Activated gamma-delta T cell treated with anti-CD3 and anti-CD28 coated beads, Interleukin-2, amount 50 U/mL, for 16 hours (primary cell): ENCODE measurements around the gene IMPG1.
"Not testable (repeated sequence)": the region's sequence is repeated elsewhere in the genome, so short reads cannot be mapped to it uniquely, and the experiment has no call there.

Experiments used
- DNase-seq: peaks from one replicate; pipeline ENCODE4 v3.0.0-alpha.2; 2020; ENCODE audit warnings: low read depth

IMPG1 gene

DNA sequence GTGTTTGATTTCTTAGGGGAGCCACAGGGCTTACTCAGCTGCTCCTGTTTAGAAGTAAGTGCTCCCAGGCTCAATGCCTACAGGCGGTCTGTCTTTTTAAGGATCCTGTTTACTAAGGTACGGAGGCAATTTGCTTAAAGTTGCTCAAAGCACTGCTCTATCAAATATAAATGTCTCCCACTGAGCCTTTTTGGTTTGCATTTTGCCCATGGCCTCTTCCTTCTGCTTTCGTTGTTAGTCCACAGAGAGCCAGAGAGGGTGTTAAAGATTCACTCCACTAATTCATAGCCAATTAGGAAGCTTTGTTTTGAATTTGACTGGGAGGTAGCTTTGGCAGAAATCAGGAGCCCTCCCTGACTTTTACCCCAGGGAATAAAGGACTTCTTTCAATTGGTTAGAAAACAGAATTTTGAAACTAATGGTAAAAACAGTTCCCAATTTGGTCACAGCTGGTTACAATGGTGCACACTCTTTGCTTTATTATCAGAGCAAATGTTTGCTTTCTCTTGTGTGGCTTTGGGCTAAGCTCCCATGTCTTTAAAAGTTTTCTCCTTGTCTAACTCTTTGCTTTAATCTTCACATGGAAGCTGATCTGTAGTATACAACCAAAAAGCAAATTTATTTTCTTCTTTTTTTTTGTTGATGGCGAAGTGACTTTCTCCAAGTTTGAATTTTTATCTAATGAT, 126.2 kb downstream of the IMPG1 start:
- no peak for DNase-seq

- no peak for DNase-seq
Observed at GRCh38 chr6:75943381-75943780, 129.1 kb downstream of the IMPG1 start.

DNA sequence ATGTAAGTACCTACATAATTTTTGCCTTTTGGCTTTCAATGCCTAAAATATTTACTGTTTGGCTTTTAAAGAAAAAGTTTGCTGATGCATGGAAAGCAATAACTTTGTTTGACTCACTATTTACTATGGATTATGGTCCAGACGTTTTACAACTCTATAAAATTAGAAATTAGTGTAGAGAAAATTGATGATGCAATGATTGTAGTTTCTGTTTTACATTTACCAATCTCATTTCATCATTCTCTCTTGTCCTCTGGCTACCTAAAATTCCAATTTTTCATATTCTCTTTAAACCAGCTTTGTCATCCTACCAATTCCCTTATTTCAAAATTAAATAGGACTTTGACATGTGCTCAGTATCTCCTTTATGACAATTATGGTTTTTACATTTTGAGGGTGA, 131.0 kb downstream of the IMPG1 start:
- no peak for DNase-seq

DNA sequence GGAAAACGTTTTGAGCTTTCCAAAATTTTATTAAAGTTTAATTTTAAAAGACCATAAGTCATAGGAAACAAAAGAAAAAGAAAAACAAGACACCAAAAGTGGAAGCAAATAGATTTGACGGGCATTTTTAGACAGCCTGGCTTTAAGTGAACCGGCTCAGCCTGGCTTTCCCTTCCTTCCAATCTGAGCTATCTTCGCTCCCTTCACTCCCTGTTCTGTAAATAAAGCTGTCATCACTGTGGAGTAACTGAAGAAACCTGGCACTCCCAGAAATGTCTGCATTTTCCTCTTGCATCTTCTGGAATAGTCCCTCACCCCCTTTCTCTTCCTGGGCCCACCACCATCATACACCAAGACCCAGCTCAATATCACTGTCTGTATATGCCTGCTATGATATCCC, 131.9 kb downstream of the IMPG1 start:
- no peak for DNase-seq

DNA sequence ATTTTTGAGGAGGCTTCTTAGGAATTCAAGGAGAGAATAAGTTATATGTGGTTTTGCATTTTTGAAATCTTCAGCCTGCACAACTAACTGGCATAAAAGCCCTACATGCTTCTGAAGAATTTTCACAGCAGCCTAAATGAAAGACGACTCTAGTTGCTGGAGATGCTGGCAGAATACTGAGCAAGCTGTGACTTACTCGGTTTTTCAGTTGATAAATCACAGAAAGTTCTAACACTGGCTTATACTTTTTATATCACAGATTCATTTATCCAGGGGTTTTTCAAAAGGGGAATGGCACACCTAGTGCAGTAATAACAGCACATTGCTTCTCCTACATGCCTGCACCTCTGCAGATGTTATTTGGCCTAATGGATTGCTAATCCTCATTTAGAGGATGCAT, 134.6 kb downstream of the IMPG1 start:
- no peak for DNase-seq

DNA sequence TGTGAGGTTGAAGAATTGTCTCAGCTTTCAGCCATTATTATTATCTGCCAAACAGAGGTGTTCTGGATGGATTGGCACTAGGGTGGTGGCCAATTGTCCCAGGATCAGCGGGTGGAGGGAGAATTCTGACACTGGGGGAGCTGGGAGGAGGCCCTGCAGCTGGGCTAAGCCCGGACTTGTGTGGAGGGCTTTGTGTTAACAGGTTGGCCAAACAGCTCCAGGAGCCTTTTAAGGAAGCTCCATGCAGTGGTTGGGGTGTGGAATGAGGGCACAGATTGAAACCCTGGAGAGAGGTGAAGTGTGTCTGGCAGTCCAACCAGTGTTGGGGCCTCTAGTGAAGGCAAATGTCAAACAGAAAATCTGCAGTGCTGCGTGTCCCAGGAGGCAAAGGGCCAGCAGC, 135.8 kb downstream of the IMPG1 start:
- DNase-seq = no peak

DNA sequence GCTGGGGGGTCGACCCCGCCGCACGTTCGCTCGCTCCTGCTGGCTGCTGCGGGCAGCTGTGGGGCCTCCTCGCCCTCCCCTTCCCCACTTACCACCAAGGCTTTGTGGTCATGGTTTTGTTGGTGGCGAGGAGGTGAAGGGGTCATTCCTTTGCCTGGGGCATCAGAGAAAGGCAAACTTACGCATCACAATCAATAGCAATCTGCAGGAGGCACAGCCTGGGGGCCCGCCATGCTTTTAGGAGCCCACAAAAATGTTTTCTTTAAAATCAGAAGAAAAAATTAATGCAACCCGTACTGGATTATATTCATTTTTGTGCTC, 137.0 kb downstream of the IMPG1 start:
- no peak for DNase-seq

GRCh38 chr6:75934643-75935472, 137.6 kb downstream of the IMPG1 start:
- no peak for DNase-seq

DNA sequence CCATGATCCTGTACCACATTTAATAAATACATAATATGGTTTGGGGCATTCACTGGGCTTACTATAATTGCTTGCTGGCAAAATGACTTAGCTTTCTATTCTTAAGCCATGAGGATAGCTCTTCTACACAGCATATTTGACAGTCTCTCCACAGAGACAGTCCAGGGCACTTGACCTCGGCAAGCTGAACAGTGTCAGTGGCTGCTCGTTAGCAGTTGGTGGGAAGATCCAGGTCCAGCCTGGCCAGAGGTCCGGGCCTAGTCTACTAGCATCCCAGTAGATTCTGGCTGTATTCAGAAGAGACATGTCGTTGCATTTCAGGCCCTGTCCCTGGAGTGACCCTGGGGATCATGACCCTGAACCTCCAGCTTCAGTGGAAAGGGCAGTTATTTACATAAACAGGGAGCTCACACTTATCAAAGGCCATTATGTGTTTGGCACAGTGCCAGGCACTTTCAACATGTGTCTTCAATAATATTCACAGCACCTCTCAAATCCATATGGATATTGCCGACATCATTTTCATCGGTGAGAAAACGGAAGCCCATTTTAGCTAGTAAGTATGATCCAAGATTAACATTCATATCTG, 139.0 kb downstream of the IMPG1 start:
- no peak for DNase-seq

DNA sequence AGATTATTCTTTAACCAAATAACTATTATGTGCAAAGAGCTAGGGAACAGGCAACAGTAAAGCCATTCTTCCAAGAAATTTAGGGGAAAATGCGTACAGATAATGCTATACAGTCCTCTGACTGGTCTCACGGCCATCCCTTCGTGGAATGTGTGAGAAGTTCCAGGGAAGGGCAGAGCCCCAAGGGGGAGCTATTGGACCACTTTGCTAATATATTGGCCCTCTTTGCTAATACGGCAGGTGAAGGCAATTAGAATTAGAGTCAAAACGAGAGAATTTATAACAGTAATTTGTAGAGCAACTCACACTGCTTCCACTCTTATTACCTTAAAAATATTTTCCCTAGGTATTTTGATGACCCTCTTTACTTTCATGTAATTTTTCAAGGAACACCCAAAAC, 140.4 kb downstream of the IMPG1 start:
- DNase-seq = no peak

DNA sequence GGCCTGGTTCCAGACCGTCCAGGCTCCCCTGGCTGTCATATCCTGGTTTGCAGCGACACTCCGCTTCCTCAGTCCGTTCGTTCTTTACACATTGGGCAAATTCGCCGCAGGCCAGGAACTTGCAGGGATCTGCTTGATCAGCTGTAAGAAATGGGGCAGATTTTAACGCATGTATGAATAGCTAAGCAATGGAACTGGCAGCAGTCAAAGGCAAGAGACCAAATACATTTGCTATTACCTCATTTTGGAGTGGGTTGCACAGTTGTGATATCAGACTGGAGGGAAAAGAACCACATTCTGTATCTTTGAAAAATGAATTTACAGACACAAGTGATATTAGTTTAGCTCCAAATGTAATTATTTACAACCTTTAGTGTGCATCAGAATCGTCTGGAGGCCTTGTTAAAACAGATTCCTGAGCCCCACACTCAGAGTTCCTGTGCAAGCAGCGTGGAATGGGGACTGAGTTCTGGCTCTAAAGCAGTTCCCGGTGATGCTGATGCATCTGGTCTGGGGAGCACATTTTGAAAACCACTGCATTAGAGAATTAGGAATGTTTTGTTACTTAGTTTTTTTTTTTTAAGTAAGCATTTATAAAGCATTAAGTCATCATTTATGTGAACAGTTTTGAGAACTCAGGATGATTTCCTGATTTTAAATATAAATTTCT, 141.3 kb downstream of the IMPG1 start:
- DNase-seq = no peak

GRCh38 chr6:75926293-75927168, 145.9 kb downstream of the IMPG1 start:
- no peak for DNase-seq

GRCh38 chr6:75922226-75922625, 150.2 kb downstream of the IMPG1 start:
- DNase-seq = no peak

GRCh38 chr6:75913040-75913439, 159.4 kb downstream of the IMPG1 start:
- no peak for DNase-seq

GRCh38 chr6:75907444-75907843, 165.0 kb downstream of the IMPG1 start:
- no peak for DNase-seq

GRCh38 chr6:75906871-75907270, 165.6 kb downstream of the IMPG1 start:
- no peak for DNase-seq

DNA sequence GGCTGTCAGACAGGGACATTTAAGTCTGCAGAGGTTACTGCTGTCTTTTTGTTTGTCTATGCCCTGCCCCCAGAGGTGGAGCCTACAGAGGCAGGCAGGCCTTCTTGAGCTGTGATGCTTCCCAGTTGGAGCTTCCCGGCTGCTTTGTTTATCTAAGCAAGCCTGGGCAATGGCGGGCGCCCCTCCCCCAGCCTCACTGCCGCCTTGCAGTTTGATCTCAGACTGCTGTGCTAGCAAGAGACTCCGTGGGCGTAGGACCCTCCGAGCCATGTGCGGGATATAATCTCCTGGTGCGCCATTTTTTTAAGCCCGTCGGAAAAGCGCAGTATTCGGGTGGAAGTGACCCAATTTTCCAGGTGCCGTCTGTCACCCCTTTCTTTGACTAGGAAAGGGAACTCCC, 167.3 kb downstream of the IMPG1 start:
- DNase-seq = not testable (repeated sequence)

DNA sequence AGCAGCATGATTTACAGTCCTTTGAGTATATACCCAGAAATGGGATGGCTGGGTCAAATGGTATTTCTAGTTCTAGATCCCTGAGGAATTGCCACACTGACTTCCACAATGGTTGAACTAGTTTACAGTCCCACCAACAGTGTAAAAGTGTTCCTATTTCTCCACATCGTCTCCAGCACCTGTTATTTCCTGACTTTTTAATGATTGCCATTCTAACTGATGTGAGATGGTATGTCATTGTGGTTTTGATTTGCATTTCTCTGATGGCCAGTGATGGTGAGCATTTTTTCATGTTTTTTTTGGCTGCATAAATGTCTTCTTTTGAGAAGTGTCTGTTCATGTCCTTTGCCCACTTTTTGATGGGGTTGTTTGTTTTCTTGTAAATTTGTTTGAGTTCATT, 172.2 kb downstream of the IMPG1 start:
- not testable (repeated sequence) for DNase-seq

DNA sequence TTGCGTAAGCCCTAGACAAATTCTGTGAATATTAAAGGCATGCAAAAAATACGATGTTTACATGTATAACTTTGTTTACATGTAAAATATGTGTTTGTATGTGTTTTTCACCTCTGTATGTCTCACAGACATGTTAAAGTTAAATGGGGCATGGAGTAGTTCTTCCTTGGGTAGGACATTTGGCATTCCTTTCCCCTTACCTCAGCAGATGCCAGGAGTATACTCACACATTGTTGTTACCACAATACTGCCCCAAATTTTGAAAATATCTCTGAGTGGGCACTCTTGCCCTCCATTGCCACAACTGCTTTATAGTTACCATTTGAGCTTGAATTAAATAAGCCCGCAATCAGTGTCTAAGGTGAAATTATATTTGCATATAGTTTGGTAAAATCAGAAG, 175.9 kb downstream of the IMPG1 start:
- no peak for DNase-seq

DNA sequence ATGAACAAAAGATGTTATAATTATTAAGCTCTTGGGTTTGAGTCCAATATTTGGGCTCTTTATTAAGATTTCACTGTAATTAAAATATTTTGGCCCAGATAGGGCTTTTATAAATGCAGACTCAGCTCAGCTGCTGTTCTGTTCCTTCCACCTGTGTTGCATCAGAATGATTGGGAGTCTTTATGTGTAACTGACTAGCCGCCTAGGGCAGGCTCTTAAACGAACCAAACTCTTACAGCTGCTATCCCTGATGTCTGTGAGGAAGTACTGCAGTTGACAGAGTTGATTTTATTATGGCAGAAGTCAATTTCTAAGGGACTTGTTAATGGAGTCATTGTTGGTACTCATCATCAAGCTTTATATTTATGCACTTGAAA, 178.7 kb downstream of the IMPG1 start:
- DNase-seq = no peak

GRCh38 chr6:75893058-75893775, 179.2 kb downstream of the IMPG1 start:
- no peak for DNase-seq
